HG03060 (cell line): ENCODE data around the gene ASIC3.
"Not testable (repeated sequence)": the region's sequence is repeated elsewhere in the genome, so short reads cannot be mapped to it uniquely, and the experiment has no call there.

Source experiments
- ATAC-seq: cut with Tn5 transposase; IDR thresholded peaks from one replicate; pipeline ENCODE4 v1.9.1; 2021; ENCODE audit warnings: low read depth, moderate number of reproducible peaks; ENCODE audit not compliant: unreplicated experiment

The ASIC3 gene

GRCh38 chr7:151047976-151048815 lies at the start of gene ASIC3:
Gene ASIC3, plus strand, starts transcription at chr7:151048531. Its CDS starts 355 bp downstream, at chr7:151048886.
- ATAC-seq = no peak

- no peak for ATAC-seq
Measured at GRCh38 chr7:150999001-150999400, 49.3 kb upstream of the ASIC3 start.

DNA sequence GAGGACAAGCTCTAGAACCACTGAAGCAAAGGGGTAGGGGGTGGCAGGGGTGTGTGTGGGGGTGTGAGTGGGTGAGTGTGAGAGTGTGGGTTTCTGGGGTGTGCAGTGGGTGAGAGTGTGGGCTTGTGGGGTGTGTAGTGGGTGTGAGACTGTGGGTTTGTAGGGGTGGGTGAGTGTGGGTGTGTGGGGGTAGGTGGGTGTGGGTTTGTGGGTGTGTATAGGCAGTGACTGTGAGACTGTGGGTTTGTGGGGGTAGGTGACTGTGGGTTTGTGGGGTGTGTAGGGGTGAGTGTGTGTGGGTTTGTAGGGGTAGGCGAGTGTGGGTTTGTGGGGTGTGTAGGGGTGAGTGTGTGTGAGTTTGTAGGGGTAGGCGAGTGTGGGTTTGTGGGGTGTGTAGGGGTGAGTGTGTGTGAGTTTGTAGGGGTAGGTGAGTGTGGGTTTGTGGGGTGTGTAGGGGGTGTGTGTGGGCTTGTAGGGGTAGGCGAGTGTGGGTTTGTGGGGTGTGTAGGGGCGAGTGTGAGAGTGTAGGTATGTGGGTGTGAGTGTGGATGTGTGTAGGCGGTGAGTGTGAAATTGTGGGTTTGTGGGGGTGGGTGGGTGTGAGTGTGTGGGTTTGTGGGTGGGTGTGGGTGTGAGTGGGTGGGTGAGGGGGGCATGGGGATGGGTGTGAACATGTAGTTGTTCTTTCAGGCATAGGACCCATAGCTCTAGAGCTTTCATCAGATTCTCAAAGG lies 48.7 kb upstream of the ASIC3 start:
- ATAC-seq = no peak

GRCh38 chr7:151000897-151001495 lies 47.3 kb upstream of the ASIC3 start:
- ATAC-seq = no peak

GRCh38 chr7:151001546-151001945 lies 46.8 kb upstream of the ASIC3 start:
- ATAC-seq = no peak

DNA sequence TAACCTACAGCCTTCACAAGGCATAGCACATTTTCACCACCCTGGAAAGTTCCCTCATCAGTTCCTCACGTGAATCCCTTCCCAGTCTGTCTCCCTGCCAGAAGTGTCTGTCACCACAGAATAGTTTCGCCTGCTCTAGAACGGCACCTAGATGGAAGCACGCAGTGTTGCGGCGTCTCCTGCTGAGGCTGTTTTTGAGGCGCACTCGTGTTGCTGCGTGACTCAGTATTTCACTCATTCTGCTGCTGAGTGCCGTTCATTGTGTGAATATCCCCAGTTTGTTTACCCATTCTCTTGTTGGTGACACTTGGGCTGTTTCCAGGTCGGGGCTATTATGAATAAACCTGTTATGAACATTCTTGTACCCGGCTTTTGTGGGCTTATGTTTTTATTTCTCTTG lies 44.8 kb upstream of the ASIC3 start:
- no peak for ATAC-seq

- ATAC-seq = no peak
Measured at GRCh38 chr7:151005566-151005965, 42.8 kb upstream of the ASIC3 start.

GRCh38 chr7:151006590-151007300 lies 41.6 kb upstream of the ASIC3 start:
- no peak for ATAC-seq

- no peak for ATAC-seq
Measured at GRCh38 chr7:151007469-151007898, 40.8 kb upstream of the ASIC3 start.

DNA sequence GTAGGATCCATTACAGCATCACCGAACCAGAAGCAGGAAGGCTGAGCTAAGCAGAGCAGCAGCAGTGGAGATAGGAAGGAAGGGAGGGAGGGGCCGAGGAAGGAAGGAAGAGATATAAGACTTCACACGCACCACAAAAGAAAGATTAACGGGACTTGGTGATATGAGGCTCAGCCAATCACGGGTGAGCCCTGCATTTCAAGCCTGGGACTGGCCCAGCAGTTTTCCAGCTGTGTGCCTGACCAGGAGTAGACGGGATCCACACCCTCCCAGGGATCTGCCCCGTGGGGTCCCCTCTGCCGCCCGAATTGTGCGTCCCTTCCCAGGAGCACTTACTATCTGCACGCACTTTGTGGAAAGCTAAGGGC lies 40.2 kb upstream of the ASIC3 start:
- ATAC-seq = no peak

GRCh38 chr7:151008511-151009323 lies 39.6 kb upstream of the ASIC3 start:
- ATAC-seq = no peak

GRCh38 chr7:151009327-151010036 lies 38.8 kb upstream of the ASIC3 start:
- ATAC-seq = no peak

DNA sequence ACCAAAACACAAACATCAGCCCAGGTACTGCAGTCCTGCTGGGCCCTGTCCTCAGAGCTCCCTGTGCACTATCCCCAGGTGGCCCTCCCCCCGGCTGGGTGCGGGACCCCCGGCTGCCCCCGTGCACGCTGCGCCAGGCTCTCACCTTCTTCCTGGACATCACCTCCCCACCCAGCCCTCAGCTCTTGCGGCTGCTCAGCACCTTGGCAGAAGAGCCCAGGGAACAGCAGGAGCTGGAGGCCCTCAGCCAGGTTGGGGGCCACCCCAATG lies 38.4 kb upstream of the ASIC3 start:
- ATAC-seq = no peak

- ATAC-seq = no peak
Measured at GRCh38 chr7:151010307-151011096, 37.8 kb upstream of the ASIC3 start.

DNA sequence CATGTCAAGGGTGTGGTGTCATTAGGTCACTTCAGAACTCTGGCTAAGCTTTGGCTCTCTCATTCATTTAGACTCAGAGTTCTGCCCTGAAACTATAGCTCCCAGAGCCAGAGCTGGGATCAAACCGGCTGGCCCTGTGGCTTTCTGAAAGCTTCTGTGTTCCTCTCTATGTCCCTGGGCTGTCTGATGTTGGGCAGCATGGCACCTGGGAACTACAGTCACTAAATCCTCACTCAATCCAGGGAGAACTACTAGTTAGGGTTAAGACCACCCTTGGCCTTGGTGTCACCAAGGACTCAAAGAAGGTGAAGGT lies 37.3 kb upstream of the ASIC3 start:
- no peak for ATAC-seq

DNA sequence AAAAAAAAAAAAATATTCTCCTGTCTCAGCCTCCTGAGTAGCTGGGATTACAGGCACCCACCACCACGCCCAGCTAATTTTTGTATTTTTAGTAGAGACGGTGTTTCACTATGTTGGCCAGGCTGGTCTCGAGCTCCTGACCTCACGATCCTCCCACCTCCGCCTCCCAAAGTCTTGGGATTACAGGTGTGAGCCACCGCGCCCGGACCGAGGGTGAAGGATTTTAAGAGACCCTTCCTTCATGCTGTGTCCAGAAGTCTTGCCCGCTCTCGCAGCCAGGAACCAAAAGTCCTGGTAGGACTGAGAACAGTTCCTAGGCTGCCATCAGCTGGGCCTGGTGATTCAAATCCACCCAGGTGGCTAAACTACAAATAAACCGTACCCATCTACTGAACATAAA lies 36.7 kb upstream of the ASIC3 start:
- not testable (repeated sequence) for ATAC-seq

GRCh38 chr7:151012031-151012692 lies 36.2 kb upstream of the ASIC3 start:
- no peak for ATAC-seq

DNA sequence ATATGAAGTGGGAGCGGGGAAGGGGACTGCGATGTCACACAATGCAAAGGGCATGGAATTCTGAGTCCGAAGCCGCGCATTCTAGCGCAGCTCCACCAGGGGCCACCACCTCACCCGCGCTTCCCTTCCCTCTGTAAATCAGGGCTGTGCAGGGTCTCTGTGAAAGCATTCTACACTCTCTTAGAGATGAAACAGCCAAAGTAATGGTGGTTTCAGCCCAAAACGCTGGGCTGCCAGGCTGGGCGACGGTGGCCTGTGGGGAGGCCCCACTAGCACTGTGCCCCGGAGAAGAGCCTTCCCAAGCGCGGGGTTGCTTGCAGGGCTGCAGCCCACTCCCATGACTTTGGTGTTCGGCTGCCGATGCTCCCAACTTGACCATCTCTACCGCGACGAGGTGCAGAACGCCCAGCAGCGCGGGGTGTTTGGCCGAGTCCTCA lies 35.4 kb upstream of the ASIC3 start:
- no peak for ATAC-seq

DNA sequence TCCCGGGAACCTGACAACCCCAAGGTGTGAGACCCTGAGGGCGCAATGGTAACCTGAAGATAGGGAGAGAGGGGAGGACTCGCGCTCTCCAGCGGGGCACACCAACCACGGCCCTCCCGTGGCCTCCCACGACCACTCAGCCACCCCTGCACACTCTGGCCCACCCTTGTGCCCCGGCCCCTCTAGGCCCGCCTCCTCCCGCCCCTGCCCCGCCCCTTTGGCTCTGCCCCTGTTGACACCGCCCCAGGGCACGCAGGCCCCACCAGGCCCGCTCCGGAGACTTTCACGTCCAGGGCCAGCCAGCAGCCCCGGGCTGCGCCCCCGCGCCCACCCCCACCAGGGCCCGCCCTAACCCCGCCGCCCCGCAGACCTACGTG lies 35.0 kb upstream of the ASIC3 start:
- no peak for ATAC-seq
